Activated T-helper 2 cell treated with anti-CD3 and anti-CD28 coated beads, Interferon-gamma antibody, Interleukin-2, Interleukin-4, amounts not matched to agents 10 μg/mL and 5 μg/mL and 100 μg/mL, durations not matched to agents 14 hours and 24 hours and 36 hours (primary cell): ENCODE measurements around the gene ZBTB16. TPM values are rescaled to one million over a fixed set of nuclear protein-coding genes. Genes with fewer than 3 reads are reported as not detected.

ENCODE experiments used
- DNase-seq: peaks from one replicate; pipeline ENCODE4 v3.0.0; 2021; ENCODE audit warnings: low spot score
- H3K27ac Mint-ChIP-seq: one replicate; pipeline ENCODE4 v1.8.0; 2021; ENCODE audit warnings: mixed read lengths
- H3K27me3 Mint-ChIP-seq: one replicate; pipeline ENCODE4 v1.8.0; 2021; ENCODE audit warnings: low read depth, mixed read lengths
- H3K36me3 Mint-ChIP-seq: one replicate; pipeline ENCODE4 v1.8.0; 2021; ENCODE audit warnings: low read depth, mixed read lengths
- H3K4me1 Mint-ChIP-seq: one replicate; pipeline ENCODE4 v1.8.0; 2021; ENCODE audit warnings: low read depth, mixed read lengths
- H3K4me3 Mint-ChIP-seq: one replicate; pipeline ENCODE4 v1.8.0; 2021; ENCODE audit warnings: low read depth, mild to moderate bottlenecking, moderate library complexity, mixed read lengths
- H3K9me3 Mint-ChIP-seq: one replicate; pipeline ENCODE4 v1.8.0; 2021; ENCODE audit warnings: mixed read lengths
- intact Hi-C: fragments of 100-400 bp; cut with micrococcal nuclease; formaldehyde crosslinking; loops from one replicate; pipeline ENCODE4 v1.15.1; 2023
- total RNA-seq: library from RNA; stranded (reverse); gene quantifications from 2 replicates; pipeline ENCODE4 v1.2.3, GENCODE V29; 2022

The ZBTB16 gene
- total RNA-seq, 1 donor from 2014 or later: 2.9 TPM

- intact Hi-C loops: no loop called here
- peaks cover 26% of the 10 kb centered on the region for H3K27me3 Mint-ChIP-seq
These were observed 64.3 kb downstream of the ZBTB16 start for GRCh38 chr11:114123692-114124330.

GRCh38 chr11:114124601-114125144, 65.2 kb downstream of the ZBTB16 start:
- Mint-ChIP-seq H3K4me1 (peaks cover 3% of the 10 kb centered on the region), H3K4me3 (no peak overlapping the region), H3K9me3 (no peaks in the 10 kb centered on the region), H3K27me3 (peaks cover 24% of the 10 kb centered on the region), H3K27ac (no peak overlapping the region), H3K36me3 (no peaks in the 10 kb centered on the region)
- intact Hi-C loops: no loop called here
- no peak for DNase-seq

More at GRCh38 chr11:114123692-114124330, 64.3 kb downstream of the ZBTB16 start:
- H3K4me1 Mint-ChIP-seq: no peaks in the 10 kb centered on the region
- H3K4me3 Mint-ChIP-seq: no peak overlapping the region
- no peaks in the 10 kb centered on the region for H3K36me3 Mint-ChIP-seq
- no peak for DNase-seq
- no peak overlapping the region for H3K27ac Mint-ChIP-seq
- no peaks in the 10 kb centered on the region for H3K9me3 Mint-ChIP-seq

GRCh38 chr11:114125531-114125930, 66.0 kb downstream of the ZBTB16 start:
- intact Hi-C loops: no loop called here
- no peaks in the 10 kb centered on the region for H3K9me3 Mint-ChIP-seq
- no peak overlapping the region for H3K4me3 Mint-ChIP-seq
- H3K4me1 Mint-ChIP-seq: peaks cover 6% of the 10 kb centered on the region
- no peak for DNase-seq
- H3K36me3 Mint-ChIP-seq: no peaks in the 10 kb centered on the region
- H3K27me3 Mint-ChIP-seq: peaks cover 23% of the 10 kb centered on the region
- H3K27ac Mint-ChIP-seq: no peak overlapping the region

- H3K27me3 Mint-ChIP-seq: peaks cover 26% of the 10 kb centered on the region
- H3K4me3 Mint-ChIP-seq: no peak overlapping the region
- DNase-seq: no peak
- intact Hi-C loops: no loop called here
- peaks cover 10% of the 10 kb centered on the region for H3K4me1 Mint-ChIP-seq
- no peaks in the 10 kb centered on the region for H3K36me3 Mint-ChIP-seq
- H3K9me3 Mint-ChIP-seq: no peaks in the 10 kb centered on the region
- H3K27ac Mint-ChIP-seq: no peak overlapping the region
These were observed 66.4 kb downstream of the ZBTB16 start for GRCh38 chr11:114125959-114126358.

GRCh38 chr11:114128399-114128798, 68.9 kb downstream of the ZBTB16 start:
- Mint-ChIP-seq H3K4me3 (no peak overlapping the region), H3K4me1 (peaks cover 21% of the 10 kb centered on the region), H3K27ac (no peak overlapping the region), H3K9me3 (no peaks in the 10 kb centered on the region), H3K36me3 (no peaks in the 10 kb centered on the region), H3K27me3 (peaks cover 22% of the 10 kb centered on the region)
- intact Hi-C loops: no loop called here
- no peak for DNase-seq

- Mint-ChIP-seq H3K4me3 (no peak overlapping the region), H3K27ac (no peak overlapping the region), H3K4me1 (peaks cover 21% of the 10 kb centered on the region), H3K27me3 (peaks cover 23% of the 10 kb centered on the region), H3K9me3 (no peaks in the 10 kb centered on the region), H3K36me3 (no peaks in the 10 kb centered on the region)
- no peak for DNase-seq
- intact Hi-C loops: no loop called here
These were observed 69.6 kb downstream of the ZBTB16 start for GRCh38 chr11:114129142-114129541.

- Mint-ChIP-seq H3K4me1 (peaks cover 21% of the 10 kb centered on the region), H3K27ac (no peak overlapping the region), H3K36me3 (no peaks in the 10 kb centered on the region), H3K4me3 (no peak overlapping the region), H3K9me3 (no peaks in the 10 kb centered on the region), H3K27me3 (peaks cover 26% of the 10 kb centered on the region)
- intact Hi-C loops: no loop called here
- no peak for DNase-seq
These were observed 70.2 kb downstream of the ZBTB16 start for GRCh38 chr11:114129699-114130098.

- Mint-ChIP-seq H3K4me3 (no peak overlapping the region), H3K9me3 (no peaks in the 10 kb centered on the region), H3K27ac (no peak overlapping the region), H3K36me3 (no peaks in the 10 kb centered on the region), H3K4me1 (peaks cover 22% of the 10 kb centered on the region), H3K27me3 (peaks cover 24% of the 10 kb centered on the region)
- intact Hi-C loops: no loop called here
- no peak for DNase-seq
These were observed 70.6 kb downstream of the ZBTB16 start for GRCh38 chr11:114130115-114130576.

GRCh38 chr11:114130629-114131277, 71.2 kb downstream of the ZBTB16 start:
- no peak for DNase-seq
- peaks cover 23% of the 10 kb centered on the region for H3K4me1 Mint-ChIP-seq
- no peaks in the 10 kb centered on the region for H3K36me3 Mint-ChIP-seq
- peaks cover 22% of the 10 kb centered on the region for H3K27me3 Mint-ChIP-seq
- H3K9me3 Mint-ChIP-seq: no peaks in the 10 kb centered on the region
- H3K4me3 Mint-ChIP-seq: no peak overlapping the region
- intact Hi-C loops: no loop called here
- H3K27ac Mint-ChIP-seq: peak overlapping the region; percentile 45

- intact Hi-C loops: no loop called here
- Mint-ChIP-seq H3K36me3 (no peaks in the 10 kb centered on the region), H3K4me1 (peaks cover 27% of the 10 kb centered on the region), H3K27ac (peak overlapping the region; percentile 13), H3K9me3 (no peaks in the 10 kb centered on the region), H3K27me3 (peaks cover 19% of the 10 kb centered on the region), H3K4me3 (peak overlapping the region; percentile 3)
- no peak for DNase-seq
These were observed 72.0 kb downstream of the ZBTB16 start for GRCh38 chr11:114131461-114131864.

GRCh38 chr11:114132417-114132816, 72.9 kb downstream of the ZBTB16 start:
- no peak for DNase-seq
- no peak overlapping the region for H3K4me3 Mint-ChIP-seq
- no peaks in the 10 kb centered on the region for H3K36me3 Mint-ChIP-seq
- peaks cover 32% of the 10 kb centered on the region for H3K4me1 Mint-ChIP-seq
- H3K27ac Mint-ChIP-seq: no peak overlapping the region
- peaks cover 18% of the 10 kb centered on the region for H3K27me3 Mint-ChIP-seq
- intact Hi-C loops: no loop called here
- no peaks in the 10 kb centered on the region for H3K9me3 Mint-ChIP-seq

- no peaks in the 10 kb centered on the region for H3K36me3 Mint-ChIP-seq
- no peak overlapping the region for H3K4me3 Mint-ChIP-seq
- no peak for DNase-seq
- H3K9me3 Mint-ChIP-seq: no peaks in the 10 kb centered on the region
- H3K4me1 Mint-ChIP-seq: peaks cover 32% of the 10 kb centered on the region
- intact Hi-C loops: no loop called here
- H3K27ac Mint-ChIP-seq: no peak overlapping the region
- H3K27me3 Mint-ChIP-seq: peaks cover 17% of the 10 kb centered on the region
These were observed 73.5 kb downstream of the ZBTB16 start for GRCh38 chr11:114132944-114133394.
